ENCODE data around the gene TBC1D5. TPM values are rescaled to one million over a fixed set of nuclear protein-coding genes. Genes with fewer than 3 reads are reported as not detected.

TBC1D5 gene
- total and polyA plus RNA-seq, 2 of the 8 experiments (the other 6 are each of a cell fraction or from before 2014, with no cell fraction given): 11.0 to 22.9 TPM

DNA sequence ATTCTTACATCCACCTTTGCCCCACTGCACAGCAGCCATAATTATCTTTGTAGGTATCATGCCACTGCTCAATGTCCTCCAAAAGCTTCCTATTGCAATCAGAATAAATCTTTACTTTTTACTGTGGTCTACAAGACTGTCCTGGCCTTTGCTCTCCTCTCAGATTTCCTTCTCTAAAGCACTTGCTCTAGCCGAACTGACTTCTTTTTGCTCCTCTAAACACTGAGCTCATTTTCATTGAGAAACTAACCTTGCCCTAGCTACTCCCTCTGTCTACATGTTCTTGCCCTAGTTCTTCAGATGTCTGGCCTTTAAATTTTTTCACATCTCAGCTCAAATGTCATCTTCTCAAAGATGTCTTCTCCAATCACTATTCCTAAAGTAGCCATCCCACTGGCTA is 342.8 kb downstream of the TBC1D5 start:
- H3K9ac ChIP-seq (replicated peaks in 1 of 4; ENCODE audit: extremely low read depth in 1 of 4, low read depth in 3 of 4, low read length in 3 of 4): no peak overlapping the region
- no peak overlapping the region for H2AK5ac ChIP-seq (ENCODE audit: low read depth, low read length)
- no peaks in the 10 kb centered on the region for H3K4me1 ChIP-seq (replicated peaks in 1 of 4; ENCODE audit: control insufficient read depth in 3 of 4, insufficient read depth in 4 of 4, low read length in 3 of 4)
- WGBS, 2 experiments (ENCODE audit: extremely low coverage in 1 of 2, insufficient coverage in 1 of 2, insufficient read length in 1 of 2, insufficient replicate concordance in 2 of 2, low coverage in 1 of 2, low lambda C conversion rate in 2 of 2, missing lambda C conversion rate in 1 of 2): 77% methylated on average over 1 of the region's 1 CpG; no CpG with 5 or more reads in 1 of the 2 experiments
- no peaks in the 10 kb centered on the region; a peak in 1 of 8 replicates for H3K36me3 ChIP-seq (ENCODE audit: control insufficient read depth in 2 of 4, insufficient read depth in 4 of 4, low read length in 3 of 4)
- H3K4me3 ChIP-seq (ENCODE audit: extremely low read depth in 1 of 4, insufficient read depth in 2 of 4, low read depth in 3 of 4, low read length in 4 of 4): no peak overlapping the region
- no peaks in the 10 kb centered on the region for H4K20me1 ChIP-seq (replicated peaks in 1 of 2; ENCODE audit: control insufficient read depth in 1 of 2, insufficient read depth in 2 of 2, low read length in 2 of 2)
- H2BK5ac ChIP-seq (ENCODE audit: low read depth, low read length): no peak overlapping the region
- no peak overlapping the region for H3K14ac ChIP-seq (ENCODE audit: insufficient read length)
- H4K91ac ChIP-seq (replicated peaks; ENCODE audit: insufficient read length, low read length): no peak overlapping the region
- FAIRE-seq: no peak
- no peaks in the 10 kb centered on the region for H3K9me3 ChIP-seq (ENCODE audit: insufficient read depth in 2 of 2, low read depth in 1 of 2, low read length in 1 of 2)
- no peak overlapping the region for H4K8ac ChIP-seq (ENCODE audit: extremely low read depth, insufficient read depth, low read length)
- H3K4me2 ChIP-seq (ENCODE audit: insufficient read depth in 1 of 2, low read depth in 2 of 2, low read length in 2 of 2): no peak overlapping the region
- H2BK12ac ChIP-seq (ENCODE audit: low read depth, low read length): no peak overlapping the region
- H3K79me2 ChIP-seq (ENCODE audit: control insufficient read depth in 1 of 2, insufficient read depth in 2 of 2, low read length in 2 of 2): no peaks in the 10 kb centered on the region
- H3K4ac ChIP-seq (replicated peaks; ENCODE audit: insufficient read length, low read depth, low read length): no peak overlapping the region
- H2AFZ ChIP-seq (ENCODE audit: low read length): no peak overlapping the region
- H2BK120ac ChIP-seq (replicated peaks; ENCODE audit: low read depth, low read length): no peak overlapping the region
- no peak overlapping the region for H2BK20ac ChIP-seq (ENCODE audit: low read length)
- no peak overlapping the region for H2BK15ac ChIP-seq (ENCODE audit: low read length)
- no peaks in the 10 kb centered on the region for H3K23me2 ChIP-seq (ENCODE audit: low read depth, low read length)
- no peak overlapping the region for H3K23ac ChIP-seq (ENCODE audit: insufficient read length)
- ChIA-PET CTCF (ENCODE audit: partially characterized antibody) (interaction anchor here (0.8 to 1.9 kb wide), 6 partner anchors 11 to 459 kb away, joined by 3 to 6 read pairs (median 3); no protein-coding TSS in a partner anchor), POLR2A (ENCODE audit: partially characterized antibody) (no interaction called here)
- no peaks in the 10 kb centered on the region for H3K27me3 ChIP-seq (replicated peaks in 1 of 4; ENCODE audit: control insufficient read depth in 3 of 4, extremely low read depth in 1 of 4, insufficient read depth in 3 of 4, low read length in 3 of 4)
- no peak overlapping the region for H3K56ac ChIP-seq (replicated peaks; ENCODE audit: insufficient read length, low read depth, low read length)
- H3K79me1 ChIP-seq (ENCODE audit: low read depth, low read length): no peaks in the 10 kb centered on the region
- no peak for DNase-seq (ENCODE audit: low read depth in 1 of 2, low spot score in 2 of 2)
- no peak overlapping the region for H4K5ac ChIP-seq (ENCODE audit: insufficient read length, low read depth, low read length)
- H3K27ac ChIP-seq (ENCODE audit: low read depth, low read length): no peak overlapping the region
- no peak overlapping the region for H3K18ac ChIP-seq (ENCODE audit: extremely low read depth, low read length)
- TF ChIP-seq SIRT6 (IDR thresholded peaks at IDR 0.05; ENCODE audit: low read length) (no peak), CHD1 (IDR thresholded peaks at IDR 0.05; ENCODE audit: low read depth, low read length) (no peak), FOSL1 (IDR thresholded peaks at IDR 0.05; ENCODE audit: insufficient read depth, low read depth, low read length) (no peak), BRCA1 (IDR thresholded peaks at IDR 0.05; ENCODE audit: low read depth, low read length) (no peak), SIX5 (IDR thresholded peaks at IDR 0.05; ENCODE audit: low read depth, low read length) (no peak), NRF1 (IDR thresholded peaks at IDR 0.05; ENCODE audit: low read depth, low read length) (no peak), CTBP2 (IDR thresholded peaks at IDR 0.05; ENCODE audit: borderline replicate concordance, insufficient read depth, insufficient read length, low read length) (no peak), MAFK (IDR thresholded peaks at IDR 0.05; ENCODE audit: low read depth, low read length) (no peak), CBX5 (IDR thresholded peaks at IDR 0.05; ENCODE audit: low read depth, low read length) (no peak)
- TF ChIP-seq, protein P1, sequence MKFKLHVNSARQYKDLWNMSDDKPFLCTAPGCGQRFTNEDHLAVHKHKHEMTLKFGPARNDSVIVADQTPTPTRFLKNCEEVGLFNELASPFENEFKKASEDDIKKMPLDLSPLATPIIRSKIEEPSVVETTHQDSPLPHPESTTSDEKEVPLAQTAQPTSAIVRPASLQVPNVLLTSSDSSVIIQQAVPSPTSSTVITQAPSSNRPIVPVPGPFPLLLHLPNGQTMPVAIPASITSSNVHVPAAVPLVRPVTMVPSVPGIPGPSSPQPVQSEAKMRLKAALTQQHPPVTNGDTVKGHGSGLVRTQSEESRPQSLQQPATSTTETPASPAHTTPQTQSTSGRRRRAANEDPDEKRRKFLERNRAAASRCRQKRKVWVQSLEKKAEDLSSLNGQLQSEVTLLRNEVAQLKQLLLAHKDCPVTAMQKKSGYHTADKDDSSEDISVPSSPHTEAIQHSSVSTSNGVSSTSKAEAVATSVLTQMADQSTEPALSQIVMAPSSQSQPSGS (IDR thresholded peaks at IDR 0.05; ENCODE audit: low read length): no peak
- TF ChIP-seq, protein P2, sequence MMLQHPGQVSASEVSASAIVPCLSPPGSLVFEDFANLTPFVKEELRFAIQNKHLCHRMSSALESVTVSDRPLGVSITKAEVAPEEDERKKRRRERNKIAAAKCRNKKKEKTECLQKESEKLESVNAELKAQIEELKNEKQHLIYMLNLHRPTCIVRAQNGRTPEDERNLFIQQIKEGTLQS (IDR thresholded peaks at IDR 0.05; ENCODE audit: insufficient read depth, low read depth, low read length): no peak
- TF ChIP-seq, protein P3, sequence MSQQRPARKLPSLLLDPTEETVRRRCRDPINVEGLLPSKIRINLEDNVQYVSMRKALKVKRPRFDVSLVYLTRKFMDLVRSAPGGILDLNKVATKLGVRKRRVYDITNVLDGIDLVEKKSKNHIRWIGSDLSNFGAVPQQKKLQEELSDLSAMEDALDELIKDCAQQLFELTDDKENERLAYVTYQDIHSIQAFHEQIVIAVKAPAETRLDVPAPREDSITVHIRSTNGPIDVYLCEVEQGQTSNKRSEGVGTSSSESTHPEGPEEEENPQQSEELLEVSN (IDR thresholded peaks at IDR 0.05): no peak
